ENCODE data around the gene PCDH9.
"Not testable (repeated sequence)": the region's sequence is repeated elsewhere in the genome, so short reads cannot be mapped to it uniquely, and the experiment has no call there.

The PCDH9 gene

GRCh38 chr13:66774046-66774445, 456.1 kb downstream of the PCDH9 start:
- no peaks in the 10 kb centered on the region for H3K9me3 ChIP-seq (replicated peaks in 1 of 2; ENCODE audit: control insufficient read depth in 2 of 2, insufficient read depth in 1 of 2, low read depth in 1 of 2, low read length in 2 of 2)
- no peak overlapping the region for H4K8ac ChIP-seq (ENCODE audit: low read depth, low read length)
- no peak overlapping the region for H4K91ac ChIP-seq (ENCODE audit: low read depth, low read length, poor library complexity)
- no peak overlapping the region for H2BK5ac ChIP-seq (ENCODE audit: low read length)
- no peak overlapping the region for H3K9ac ChIP-seq (ENCODE audit: low read depth, low read length, poor library complexity)
- no peak overlapping the region for H2BK15ac ChIP-seq (ENCODE audit: low read length)
- H3K4me2 ChIP-seq (ENCODE audit: insufficient read depth, low read length, poor library complexity, severe bottlenecking): no peak overlapping the region
- H3K27me3 ChIP-seq (ENCODE audit: control insufficient read depth in 3 of 3, insufficient read depth in 3 of 3, low read depth in 1 of 3, low read length in 3 of 3): no peaks in the 10 kb centered on the region
- no peak overlapping the region for H3K4ac ChIP-seq (ENCODE audit: low read length)
- no peaks in the 10 kb centered on the region for H3K36me3 ChIP-seq (replicated peaks in 1 of 2; ENCODE audit: control insufficient read depth in 2 of 2, insufficient read depth in 2 of 2, low read length in 2 of 2)
- H3K18ac ChIP-seq (ENCODE audit: low read length): no peak overlapping the region
- no peak overlapping the region for H2BK120ac ChIP-seq (ENCODE audit: low read depth, low read length)
- no peak overlapping the region for H3K4me3 ChIP-seq (ENCODE audit: low read length in 2 of 2)
- no peak for DNase-seq (ENCODE audit: low spot score)
- no peak overlapping the region for H3K27ac ChIP-seq (replicated peaks; ENCODE audit: low read length)
- WGBS, 2 donors (ENCODE audit: extremely low coverage in 2 of 2, insufficient read length in 2 of 2, insufficient replicate concordance in 1 of 2): no CpG with 5 or more reads among the region's 2 CpGs
- no peak overlapping the region for H3K23ac ChIP-seq (ENCODE audit: low read depth, low read length, poor library complexity)
- no peaks in the 10 kb centered on the region for H3K4me1 ChIP-seq (ENCODE audit: control insufficient read depth in 2 of 2, insufficient read depth in 1 of 2, low read depth in 1 of 2, low read length in 2 of 2)
- H2BK12ac ChIP-seq (ENCODE audit: low read length): no peak overlapping the region
- no peaks in the 10 kb centered on the region for H3K79me1 ChIP-seq (ENCODE audit: low read depth, low read length)
- H3K14ac ChIP-seq (ENCODE audit: low read length): no peak overlapping the region
- no peak overlapping the region for H2AK5ac ChIP-seq (ENCODE audit: low read depth, low read length)
- H2AFZ ChIP-seq (ENCODE audit: low read length): no peak overlapping the region

GRCh38 chr13:66765559-66765958, 464.6 kb downstream of the PCDH9 start:
- Histone ChIP-seq H3K36me3 (replicated peaks in 1 of 2; ENCODE audit: control insufficient read depth in 2 of 2, insufficient read depth in 2 of 2, low read length in 2 of 2) (no peaks in the 10 kb centered on the region), H2BK12ac (ENCODE audit: low read length) (no peak overlapping the region), H2BK120ac (ENCODE audit: low read depth, low read length) (no peak overlapping the region), H3K4me3 (ENCODE audit: low read length in 2 of 2) (no peak overlapping the region), H2BK15ac (ENCODE audit: low read length) (no peak overlapping the region), H4K91ac (ENCODE audit: low read depth, low read length, poor library complexity) (no peak overlapping the region), H3K4me2 (ENCODE audit: insufficient read depth, low read length, poor library complexity, severe bottlenecking) (no peak overlapping the region), H2BK5ac (ENCODE audit: low read length) (no peak overlapping the region), H3K18ac (ENCODE audit: low read length) (no peak overlapping the region), H2AFZ (ENCODE audit: low read length) (no peak overlapping the region), H3K79me1 (ENCODE audit: low read depth, low read length) (no peaks in the 10 kb centered on the region), H3K4me1 (ENCODE audit: control insufficient read depth in 2 of 2, insufficient read depth in 1 of 2, low read depth in 1 of 2, low read length in 2 of 2) (no peaks in the 10 kb centered on the region), H3K9me3 (replicated peaks in 1 of 2; ENCODE audit: control insufficient read depth in 2 of 2, insufficient read depth in 1 of 2, low read depth in 1 of 2, low read length in 2 of 2) (peaks cover 4 to 5% of the 10 kb centered on the region in 2 donors), H3K9ac (ENCODE audit: low read depth, low read length, poor library complexity) (no peak overlapping the region), H3K14ac (ENCODE audit: low read length) (no peak overlapping the region), H4K8ac (ENCODE audit: low read depth, low read length) (no peak overlapping the region), H2AK5ac (ENCODE audit: low read depth, low read length) (no peak overlapping the region), H3K27ac (replicated peaks; ENCODE audit: low read length) (no peak overlapping the region), H3K27me3 (ENCODE audit: control insufficient read depth in 3 of 3, insufficient read depth in 3 of 3, low read depth in 1 of 3, low read length in 3 of 3) (no peaks in the 10 kb centered on the region), H3K4ac (ENCODE audit: low read length) (no peak overlapping the region), H3K23ac (ENCODE audit: low read depth, low read length, poor library complexity) (no peak overlapping the region)
- no peak for DNase-seq (ENCODE audit: low spot score)

DNA sequence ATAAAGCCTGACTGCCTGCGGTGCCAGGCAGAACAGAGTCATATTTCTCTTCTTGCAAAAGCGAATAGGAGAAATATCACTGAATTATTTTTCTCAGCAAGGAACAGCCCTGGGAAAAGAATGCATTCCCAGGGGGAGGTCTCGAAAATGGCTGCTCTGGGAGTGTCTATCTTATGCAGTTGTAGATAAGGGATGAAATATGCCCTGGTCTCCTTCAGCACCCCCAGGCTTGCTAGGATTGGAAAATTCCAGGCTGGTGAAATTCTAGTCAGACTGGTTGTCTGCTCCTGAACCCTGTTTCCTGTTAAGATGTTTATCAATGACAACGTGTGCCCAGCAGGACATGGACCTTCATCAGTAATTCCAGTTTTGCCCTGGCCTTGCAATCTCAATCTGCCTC, 469.5 kb downstream of the PCDH9 start:
- not testable (repeated sequence) for H2BK120ac ChIP-seq (ENCODE audit: low read depth, low read length); H2AFZ ChIP-seq (ENCODE audit: low read length); H4K91ac ChIP-seq (ENCODE audit: low read depth, low read length, poor library complexity); H2BK5ac ChIP-seq (ENCODE audit: low read length); H3K27ac ChIP-seq (replicated peaks; ENCODE audit: low read length); H3K14ac ChIP-seq (ENCODE audit: low read length); H3K4me2 ChIP-seq (ENCODE audit: insufficient read depth, low read length, poor library complexity, severe bottlenecking); DNase-seq (ENCODE audit: low spot score); H2AK5ac ChIP-seq (ENCODE audit: low read depth, low read length); H3K23ac ChIP-seq (ENCODE audit: low read depth, low read length, poor library complexity); H3K4ac ChIP-seq (ENCODE audit: low read length); H3K79me1 ChIP-seq (ENCODE audit: low read depth, low read length); H3K18ac ChIP-seq (ENCODE audit: low read length); H2BK12ac ChIP-seq (ENCODE audit: low read length); H3K9ac ChIP-seq (ENCODE audit: low read depth, low read length, poor library complexity); H3K36me3 ChIP-seq (replicated peaks in 1 of 2; ENCODE audit: control insufficient read depth in 2 of 2, insufficient read depth in 2 of 2, low read length in 2 of 2); H3K4me1 ChIP-seq (ENCODE audit: control insufficient read depth in 2 of 2, insufficient read depth in 1 of 2, low read depth in 1 of 2, low read length in 2 of 2); H2BK15ac ChIP-seq (ENCODE audit: low read length); H3K9me3 ChIP-seq (replicated peaks in 1 of 2; ENCODE audit: control insufficient read depth in 2 of 2, insufficient read depth in 1 of 2, low read depth in 1 of 2, low read length in 2 of 2); H3K4me3 ChIP-seq (ENCODE audit: low read length in 2 of 2); H3K27me3 ChIP-seq (ENCODE audit: control insufficient read depth in 3 of 3, insufficient read depth in 3 of 3, low read depth in 1 of 3, low read length in 3 of 3); H4K8ac ChIP-seq (ENCODE audit: low read depth, low read length)
- WGBS, 2 donors (ENCODE audit: extremely low coverage in 2 of 2, insufficient read length in 2 of 2, insufficient replicate concordance in 1 of 2): no CpG with 5 or more reads among the region's 4 CpGs

DNA sequence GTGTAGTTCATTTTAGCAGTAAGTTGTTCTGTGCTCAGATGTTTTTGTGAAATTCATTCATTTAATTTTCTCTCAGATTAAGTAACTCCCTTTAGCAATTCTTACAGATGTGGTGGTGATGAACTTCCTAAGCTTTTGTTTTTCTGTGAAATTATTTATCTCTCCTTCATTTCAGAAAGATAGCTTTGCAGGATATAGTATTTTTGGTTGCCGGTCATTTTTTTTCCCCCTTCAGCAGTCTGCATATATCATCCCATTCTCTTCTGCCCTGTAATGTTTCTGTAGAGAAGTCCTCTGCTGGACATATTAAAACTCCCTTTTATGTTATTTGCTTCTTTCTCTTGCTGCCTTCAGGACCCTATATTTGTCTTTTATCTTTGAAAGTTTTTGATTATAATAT, 470.2 kb downstream of the PCDH9 start:
- H2BK120ac ChIP-seq (ENCODE audit: low read depth, low read length): no peak overlapping the region
- no CpG with 5 or more reads among the region's 1 CpG for WGBS, 2 donors (ENCODE audit: extremely low coverage in 2 of 2, insufficient read length in 2 of 2, insufficient replicate concordance in 1 of 2)

More for the DNA sequence above, 470.2 kb downstream of the PCDH9 start:
- Histone ChIP-seq H2AK5ac (ENCODE audit: low read depth, low read length) (no peak overlapping the region), H3K27ac (replicated peaks; ENCODE audit: low read length) (no peak overlapping the region), H3K23ac (ENCODE audit: low read depth, low read length, poor library complexity) (no peak overlapping the region), H2BK12ac (ENCODE audit: low read length) (no peak overlapping the region), H3K9ac (ENCODE audit: low read depth, low read length, poor library complexity) (no peak overlapping the region), H2AFZ (ENCODE audit: low read length) (no peak overlapping the region), H3K14ac (ENCODE audit: low read length) (no peak overlapping the region), H3K27me3 (ENCODE audit: control insufficient read depth in 3 of 3, insufficient read depth in 3 of 3, low read depth in 1 of 3, low read length in 3 of 3) (no peaks in the 10 kb centered on the region), H3K4me2 (ENCODE audit: insufficient read depth, low read length, poor library complexity, severe bottlenecking) (no peak overlapping the region), H3K18ac (ENCODE audit: low read length) (no peak overlapping the region), H3K4me3 (ENCODE audit: low read length in 2 of 2) (no peak overlapping the region), H3K79me1 (ENCODE audit: low read depth, low read length) (no peaks in the 10 kb centered on the region), H2BK5ac (ENCODE audit: low read length) (no peak overlapping the region), H3K4me1 (ENCODE audit: control insufficient read depth in 2 of 2, insufficient read depth in 1 of 2, low read depth in 1 of 2, low read length in 2 of 2) (no peaks in the 10 kb centered on the region), H3K36me3 (replicated peaks in 1 of 2; ENCODE audit: control insufficient read depth in 2 of 2, insufficient read depth in 2 of 2, low read length in 2 of 2) (no peaks in the 10 kb centered on the region), H3K9me3 (replicated peaks in 1 of 2; ENCODE audit: control insufficient read depth in 2 of 2, insufficient read depth in 1 of 2, low read depth in 1 of 2, low read length in 2 of 2) (peaks cover 4 to 5% of the 10 kb centered on the region in 2 donors), H2BK15ac (ENCODE audit: low read length) (no peak overlapping the region), H3K4ac (ENCODE audit: low read length) (no peak overlapping the region), H4K8ac (ENCODE audit: low read depth, low read length) (no peak overlapping the region), H4K91ac (ENCODE audit: low read depth, low read length, poor library complexity) (no peak overlapping the region)
- no peak for DNase-seq (ENCODE audit: low spot score)

Data from neuronal stem cell (in vitro differentiated cells).